ENCODE results near the gene RNASEH2B. TPM values are rescaled to one million over a fixed set of nuclear protein-coding genes. Genes with fewer than 3 reads are reported as not detected.

RNASEH2B gene
- total and polyA plus RNA-seq, 2 of the 8 experiments (the other 6 are each of a cell fraction or from before 2014, with no cell fraction given): 19.3 to 43.9 TPM

GRCh38 chr13:50905256-50905655, 4.3 kb upstream of the RNASEH2B start:
- no peak overlapping the region for H3K18ac ChIP-seq (ENCODE audit: extremely low read depth, low read length)
- no peak overlapping the region for H2AK5ac ChIP-seq (ENCODE audit: low read depth, low read length)
- H4K91ac ChIP-seq (replicated peaks; ENCODE audit: insufficient read length, low read length): no peak overlapping the region
- H2BK5ac ChIP-seq (ENCODE audit: low read depth, low read length): no peak overlapping the region
- no peaks in the 10 kb centered on the region for H4K20me1 ChIP-seq (replicated peaks in 1 of 2; ENCODE audit: control insufficient read depth in 1 of 2, insufficient read depth in 2 of 2, low read length in 2 of 2)
- no peak overlapping the region for H2BK20ac ChIP-seq (ENCODE audit: low read length)
- H3K4ac ChIP-seq (replicated peaks; ENCODE audit: insufficient read length, low read depth, low read length): no peak overlapping the region
- no peak overlapping the region for H2BK15ac ChIP-seq (ENCODE audit: low read length)
- H3K4me1 ChIP-seq (replicated peaks in 1 of 4; ENCODE audit: control insufficient read depth in 3 of 4, insufficient read depth in 4 of 4, low read length in 3 of 4): peaks cover 0 to 3% (median 0%) of the 10 kb centered on the region in 4 experiments; a peak in 1 of 7 replicates
- TF ChIP-seq SAP30 (IDR thresholded peaks at IDR 0.05; ENCODE audit: insufficient read depth, insufficient replicate concordance, low read length): no peak
- no peak overlapping the region for H3K4me3 ChIP-seq (ENCODE audit: extremely low read depth in 1 of 4, insufficient read depth in 2 of 4, low read depth in 3 of 4, low read length in 4 of 4)
- no peaks in the 10 kb centered on the region for H3K27me3 ChIP-seq (replicated peaks in 1 of 4; ENCODE audit: control insufficient read depth in 3 of 4, extremely low read depth in 1 of 4, insufficient read depth in 3 of 4, low read length in 3 of 4)
- no peak overlapping the region for H4K8ac ChIP-seq (ENCODE audit: extremely low read depth, insufficient read depth, low read length)
- H3K79me2 ChIP-seq (ENCODE audit: control insufficient read depth in 1 of 2, insufficient read depth in 2 of 2, low read length in 2 of 2): no peaks in the 10 kb centered on the region
- H3K23ac ChIP-seq (ENCODE audit: insufficient read length): no peak overlapping the region
- DNase-seq (ENCODE audit: low read depth in 1 of 2, low spot score in 2 of 2) (no peak), FAIRE-seq (no peak)
- H3K79me1 ChIP-seq (ENCODE audit: low read depth, low read length): no peaks in the 10 kb centered on the region; the same call in 1 of the 2 replicates
- H3K14ac ChIP-seq (ENCODE audit: insufficient read length): no peak overlapping the region
- H3K27ac ChIP-seq (ENCODE audit: low read depth, low read length): no peak overlapping the region
- no peak overlapping the region for H2BK12ac ChIP-seq (ENCODE audit: low read depth, low read length)
- no peak overlapping the region for H3K56ac ChIP-seq (replicated peaks; ENCODE audit: insufficient read length, low read depth, low read length)
- POLR2A ChIA-PET (ENCODE audit: partially characterized antibody): no interaction called here
- 96% methylated on average over 4 of the region's 4 CpGs; no CpG with 5 or more reads in 1 of the 2 experiments for WGBS, 2 experiments (ENCODE audit: extremely low coverage in 1 of 2, insufficient coverage in 1 of 2, insufficient read length in 1 of 2, insufficient replicate concordance in 2 of 2, low coverage in 1 of 2, low lambda C conversion rate in 2 of 2, missing lambda C conversion rate in 1 of 2)
- H2AFZ ChIP-seq (ENCODE audit: low read length): no peak overlapping the region
- H3K36me3 ChIP-seq (ENCODE audit: control insufficient read depth in 2 of 4, insufficient read depth in 4 of 4, low read length in 3 of 4): no peaks in the 10 kb centered on the region
- H3K4me2 ChIP-seq (ENCODE audit: insufficient read depth in 1 of 2, low read depth in 2 of 2, low read length in 2 of 2): no peak overlapping the region
- peaks cover 6% of the 10 kb centered on the region; the same call in 1 of the 2 replicates for H3K23me2 ChIP-seq (ENCODE audit: low read depth, low read length)
- no peak overlapping the region for H4K5ac ChIP-seq (ENCODE audit: insufficient read length, low read depth, low read length)
- H3K9me3 ChIP-seq (ENCODE audit: insufficient read depth in 2 of 2, low read depth in 1 of 2, low read length in 1 of 2): no peaks in the 10 kb centered on the region
- no peak overlapping the region for H2BK120ac ChIP-seq (replicated peaks; ENCODE audit: low read depth, low read length)
- CTCF ChIA-PET (ENCODE audit: partially characterized antibody): no interaction called here
- no peak overlapping the region for H3K9ac ChIP-seq (replicated peaks in 1 of 4; ENCODE audit: extremely low read depth in 1 of 4, low read depth in 3 of 4, low read length in 3 of 4)

All from H1 (cell line).